ENCODE data around the gene CAPN6.

Gene CAPN6

GRCh38 chrX:111199505-111199904 lies 70.8 kb downstream of the CAPN6 start:
- Histone ChIP-seq H3K27me3 (ENCODE audit: control insufficient read depth in 1 of 2, insufficient read depth in 2 of 2, low read length in 2 of 2) (peaks cover 0 to 5% of the 10 kb centered on the region in 2 donors), H3K4me3 (ENCODE audit: low read depth in 1 of 2, low read length in 2 of 2) (no peak overlapping the region), H3K36me3 (ENCODE audit: insufficient read depth, low read length) (no peaks in the 10 kb centered on the region), H3K9ac (ENCODE audit: low read length) (no peak overlapping the region), H3K27ac (ENCODE audit: low read depth, low read length) (no peak overlapping the region), H3K4me1 (ENCODE audit: insufficient read depth, low read length) (no peaks in the 10 kb centered on the region), H3K9me3 (ENCODE audit: low read length) (no peaks in the 10 kb centered on the region)
